IMR-90 (cell line): ENCODE results near the gene MYO1D. TPM values are rescaled to one million over a fixed set of nuclear protein-coding genes. Genes with fewer than 3 reads are reported as not detected.

ENCODE experiments used
- ATAC-seq: fragments of 200-7000 bp; cut with Tn5 transposase; 2 replicates; pipeline ENCODE4 v1.9.1; 2020; ENCODE audit warnings: low read depth, mild to moderate bottlenecking, moderate library complexity
- BruUV-seq: library from RNA; stranded (reverse); fragments of 400-500 nt; replicated peaks from 2 replicates; lab custom pipeline; 2021; lab: Mats Ljungman, UMichigan
- CTCF ChIA-PET: fragments of 300-600 bp; formaldehyde crosslinking; extraction: SDS; loops from one replicate; lab custom pipeline; 2021; ENCODE audit warnings: antibody characterized with exemption; lab: Yijun Ruan, JAX
- POLR2A ChIA-PET: fragments of 300-600 bp; sonication (Branson Sonifier 250); formaldehyde crosslinking; loops from one replicate; lab custom pipeline; 2022; ENCODE audit warnings: antibody characterized with exemption; ENCODE audit not compliant: unreplicated experiment; lab: Charles Lee
- DNase-seq: peaks from one replicate; pipeline ENCODE4 v3.0.0; 2013
- H2AFZ ChIP-seq: replicated peaks from 2 replicates; pipeline ENCODE3; 2013; ENCODE audit warnings: low read length, mild to moderate bottlenecking; ENCODE audit not compliant: poor library complexity
- H2AK5ac ChIP-seq: 2 replicates; pipeline ENCODE4 v1.6.1; 2013; ENCODE audit warnings: low read depth, low read length, inconsistent platforms
- H2AK9ac ChIP-seq: replicated peaks from 2 replicates; pipeline ENCODE3; 2013; ENCODE audit warnings: mild to moderate bottlenecking, low read depth, low read length, moderate library complexity; ENCODE audit not compliant: poor library complexity
- H2BK120ac ChIP-seq: 2 replicates; pipeline ENCODE4 v1.6.1; 2013; ENCODE audit warnings: low read depth, low read length, inconsistent platforms
- H2BK15ac ChIP-seq: 3 replicates; pipeline ENCODE4 v1.6.1; 2013; ENCODE audit warnings: low read depth, low read length, inconsistent platforms
- H2BK20ac ChIP-seq: 2 replicates; pipeline ENCODE4 v1.6.1; 2013; ENCODE audit warnings: low read depth, mild to moderate bottlenecking, inconsistent platforms, low read length, moderate library complexity
- H2BK5ac ChIP-seq: 2 replicates; pipeline ENCODE4 v1.6.1; 2013; ENCODE audit warnings: mild to moderate bottlenecking, low read depth, low read length, inconsistent platforms; ENCODE audit not compliant: poor library complexity, severe bottlenecking
- H3K14ac ChIP-seq: replicated peaks from 2 replicates; pipeline ENCODE4 v1.6.1; 2013; ENCODE audit warnings: low read depth, low read length, inconsistent platforms
- H3K18ac ChIP-seq: 2 replicates; pipeline ENCODE4 v1.6.1; 2013; ENCODE audit warnings: low read depth, low read length, control low read depth
- H3K23ac ChIP-seq: 2 replicates; pipeline ENCODE4 v1.6.1; 2013; ENCODE audit warnings: low read depth, low read length, inconsistent platforms
- H3K27ac ChIP-seq: 2 replicates; pipeline ENCODE4 v1.5.1; 2013; ENCODE audit warnings: mild to moderate bottlenecking, control low read depth, low read length; ENCODE audit not compliant: insufficient read depth
- H3K27me3 ChIP-seq: 2 replicates; pipeline ENCODE4 v1.6.1; 2013; ENCODE audit warnings: low read length; ENCODE audit not compliant: control insufficient read depth, insufficient read depth
- H3K36me3 ChIP-seq: 2 replicates; pipeline ENCODE4 v1.6.1; 2013; ENCODE audit warnings: low read length, mixed read lengths; ENCODE audit not compliant: control insufficient read depth, insufficient read depth
- H3K4ac ChIP-seq: 2 replicates; pipeline ENCODE4 v1.6.1; 2013; ENCODE audit warnings: low read depth, low read length, inconsistent platforms
- H3K4me1 ChIP-seq: 2 replicates; pipeline ENCODE4 v1.6.1; 2013; ENCODE audit warnings: low read length, mixed read lengths; ENCODE audit not compliant: control insufficient read depth, insufficient read depth
- H3K4me2 ChIP-seq: 2 replicates; pipeline ENCODE4 v1.6.1; 2013; ENCODE audit warnings: low read depth, mild to moderate bottlenecking, control low read depth, low read length, moderate library complexity
- H3K4me3 ChIP-seq: 2 replicates; pipeline ENCODE4 v1.5.1; 2013; ENCODE audit warnings: low read depth, mild to moderate bottlenecking, control low read depth, low read length, moderate library complexity; ENCODE audit not compliant: insufficient read depth
- H3K56ac ChIP-seq: 2 replicates; pipeline ENCODE4 v1.6.1; 2013; ENCODE audit warnings: low read length, inconsistent platforms; ENCODE audit not compliant: insufficient read depth; ENCODE audit errors: extremely low read depth
- H3K79me1 ChIP-seq, 2 experiments: 2 replicates each; pipeline ENCODE4 v1.6.1; 2013; ENCODE audit warnings: low read length in 2 of 2, inconsistent platforms in 1 of 2, low read depth in 1 of 2
- H3K9ac ChIP-seq: 2 replicates; pipeline ENCODE4 v1.6.1; 2013; ENCODE audit warnings: low read depth, low read length, control low read depth
- H3K9me1 ChIP-seq: 2 replicates; pipeline ENCODE4 v1.6.1; 2013; ENCODE audit warnings: low read length, inconsistent platforms; ENCODE audit not compliant: insufficient read depth
- H3K9me3 ChIP-seq: 2 replicates; pipeline ENCODE4 v1.6.1; 2013; ENCODE audit warnings: low read length; ENCODE audit not compliant: control insufficient read depth, insufficient read depth
- H4K20me1 ChIP-seq: 2 replicates; pipeline ENCODE4 v1.6.1; 2013; ENCODE audit warnings: low read length, inconsistent platforms; ENCODE audit not compliant: insufficient read depth
- H4K5ac ChIP-seq: 2 replicates; pipeline ENCODE4 v1.6.1; 2013; ENCODE audit warnings: mild to moderate bottlenecking, low read depth, low read length, control low read depth
- H4K8ac ChIP-seq, 2 experiments: 2 replicates each; pipeline ENCODE4 v1.6.1; 2013; ENCODE audit warnings: low read depth in 2 of 2, low read length in 2 of 2, control low read depth in 1 of 2, inconsistent platforms in 1 of 2
- H4K91ac ChIP-seq: 2 replicates; pipeline ENCODE4 v1.6.1; 2013; ENCODE audit warnings: low read depth, low read length, inconsistent platforms; ENCODE audit not compliant: insufficient read depth
- BHLHE40 ChIP-seq: fragments of 150-350 bp; IDR thresholded peaks from 2 replicates; pipeline ENCODE4 v1.6.1; 2016; ENCODE audit warnings: mild to moderate bottlenecking, low read depth, low read length
- MAFK ChIP-seq: IDR thresholded peaks from 2 replicates; pipeline ENCODE4 v1.6.1; 2012; ENCODE audit warnings: low read depth, low read length, improper control_type of control experiment
- MXI1 ChIP-seq: IDR thresholded peaks from 2 replicates; pipeline ENCODE4 v1.6.1; 2012; ENCODE audit warnings: low read depth, mild to moderate bottlenecking, low read length, moderate library complexity, borderline replicate concordance
- WGBS, 2 experiments: methylation state at CpG; one replicate each; pipeline versions ENCODE4 v1.1.5 to v1.1.7; 2013; ENCODE audit warnings: missing lambda C conversion rate in 2 of 2; ENCODE audit not compliant: insufficient read length in 1 of 2; ENCODE audit errors: extremely low coverage in 2 of 2; 5-methylcytosine and 5-hydroxymethylcytosine counted together
- dilution Hi-C: fragments of 300-500 bp; cut with HindIII; formaldehyde crosslinking; loops from one replicate; pipeline ENCODE4 v1.14.3; 2018; ENCODE audit warnings: low sequenced_read_pairs; ENCODE audit not compliant: unreplicated experiment
- in situ Hi-C: fragments of 300-500 bp; cut with MboI; formaldehyde crosslinking; loops from 3 replicates; pipeline ENCODE4 v1.14.3; 2019; ENCODE audit warnings: low sequenced_read_pairs, inconsistent platforms, mixed read lengths
- intact Hi-C: fragments of 100-400 bp; cut with micrococcal nuclease; formaldehyde crosslinking; loops from 2 replicates; pipeline ENCODE4 v1.10.0; 2022
- polyA plus RNA-seq, 3 experiments: library from polyadenylated mRNA; depleted of rRNA; stranded (reverse); fragments of >200 nt; gene quantifications; 2 replicates each; pipeline ENCODE4 v1.2.3, GENCODE V29; 2012; ENCODE audit warnings: low replicate concordance in 1 of 3
- total RNA-seq: library from RNA; depleted of rRNA; stranded (reverse); fragments of >200 nt; gene quantifications from 2 replicates; pipeline ENCODE4 v1.2.3, GENCODE V29; 2012
- TF ChIP-seq, protein P1 (sequence below): conservative IDR thresholded peaks from 2 replicates; pipeline ENCODE4 v1.5.1; 2012; ENCODE audit warnings: mild to moderate bottlenecking, low read depth, low read length, improper control_type of control experiment

Gene MYO1D
- total and polyA plus RNA-seq, 2 of the 4 experiments (the other 2 are of a cell fraction): 0.63 to 0.90 TPM

DNA sequence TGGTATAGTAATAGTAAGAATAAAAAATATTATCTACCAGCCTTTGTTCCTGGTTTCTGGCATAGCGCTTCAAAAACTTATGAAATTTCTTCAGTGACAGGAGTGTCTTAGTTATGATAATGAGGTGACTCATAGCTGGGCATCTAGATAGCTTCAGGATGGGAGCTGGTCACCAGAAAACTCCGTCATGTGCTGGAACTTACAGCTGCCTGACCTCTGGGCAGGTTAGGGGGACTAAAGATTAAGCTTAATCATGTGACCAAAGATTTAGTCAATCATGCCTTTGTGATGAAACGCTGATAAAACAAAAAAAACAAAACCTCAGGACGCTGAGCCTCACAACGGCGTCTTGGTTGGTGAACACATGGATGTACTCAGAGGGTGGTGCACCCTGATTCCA, 154.2 kb downstream of the MYO1D start:
- DNase-seq (no peak), ATAC-seq (no peak)
- Histone ChIP-seq H3K56ac (no peak overlapping the region), H3K9ac (no peak overlapping the region), H3K18ac (no peak overlapping the region), H3K4ac (no peak overlapping the region), H4K5ac (no peak overlapping the region), H3K14ac (no peak overlapping the region), H2BK5ac (no peak overlapping the region), H2BK15ac (no peak overlapping the region), H2AK5ac (no peak overlapping the region), H3K27ac (no peak overlapping the region), H3K9me3 (no peaks in the 10 kb centered on the region), H3K9me1 (no peaks in the 10 kb centered on the region), H2AFZ (no peak overlapping the region), H2BK120ac (no peak overlapping the region), H3K79me1 (no peaks in the 10 kb centered on the region), H2AK9ac (no peak overlapping the region), H3K27me3 (no peaks in the 10 kb centered on the region), H2BK20ac (no peak overlapping the region), H3K23ac (no peak overlapping the region), H4K8ac (no peak overlapping the region), H4K20me1 (no peaks in the 10 kb centered on the region), H3K4me1 (no peaks in the 10 kb centered on the region), H4K91ac (no peak overlapping the region), H3K36me3 (no peaks in the 10 kb centered on the region), H3K4me2 (no peak overlapping the region), H3K4me3 (no peak overlapping the region)
- CTCF ChIA-PET: no interaction called here
- in situ Hi-C loops (no loop called here), dilution Hi-C loops (no loop called here), intact Hi-C loops (no loop called here)
- 60% methylated on average over 1 of the region's 6 CpGs; no CpG with 5 or more reads in 1 of the 2 experiments for WGBS, 2 experiments
- BruUV-seq: no TSS peak
- POLR2A ChIA-PET: no interaction called here
- TF ChIP-seq BHLHE40 (no peak), MXI1 (no peak), MAFK (no peak)
- TF ChIP-seq, protein P1, sequence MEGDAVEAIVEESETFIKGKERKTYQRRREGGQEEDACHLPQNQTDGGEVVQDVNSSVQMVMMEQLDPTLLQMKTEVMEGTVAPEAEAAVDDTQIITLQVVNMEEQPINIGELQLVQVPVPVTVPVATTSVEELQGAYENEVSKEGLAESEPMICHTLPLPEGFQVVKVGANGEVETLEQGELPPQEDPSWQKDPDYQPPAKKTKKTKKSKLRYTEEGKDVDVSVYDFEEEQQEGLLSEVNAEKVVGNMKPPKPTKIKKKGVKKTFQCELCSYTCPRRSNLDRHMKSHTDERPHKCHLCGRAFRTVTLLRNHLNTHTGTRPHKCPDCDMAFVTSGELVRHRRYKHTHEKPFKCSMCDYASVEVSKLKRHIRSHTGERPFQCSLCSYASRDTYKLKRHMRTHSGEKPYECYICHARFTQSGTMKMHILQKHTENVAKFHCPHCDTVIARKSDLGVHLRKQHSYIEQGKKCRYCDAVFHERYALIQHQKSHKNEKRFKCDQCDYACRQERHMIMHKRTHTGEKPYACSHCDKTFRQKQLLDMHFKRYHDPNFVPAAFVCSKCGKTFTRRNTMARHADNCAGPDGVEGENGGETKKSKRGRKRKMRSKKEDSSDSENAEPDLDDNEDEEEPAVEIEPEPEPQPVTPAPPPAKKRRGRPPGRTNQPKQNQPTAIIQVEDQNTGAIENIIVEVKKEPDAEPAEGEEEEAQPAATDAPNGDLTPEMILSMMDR: no peak
